Kidney (tissue), 14 donors: ENCODE data around the gene STARD5. TPM values are rescaled to one million over a fixed set of nuclear protein-coding genes. Genes with fewer than 3 reads are reported as not detected.
A peak's percentile ranks its signal among the peaks of the same experiment; 100 is the strongest.
"Not testable (repeated sequence)": the region's sequence is repeated elsewhere in the genome, so short reads cannot be mapped to it uniquely, and the experiment has no call there.

Experiments
- DNase-seq, 5 donors: peaks; one replicate each; pipeline ENCODE4 v3.0.0-alpha.2; 2013 to 2020
- FAIRE-seq: peaks from 2 replicates; lab custom pipeline; 2012; peaks lifted over from hg19 to GRCh38; lab: Jason Lieb, UNC
- H3K27ac ChIP-seq, 2 donors: one replicate each; pipeline ENCODE4 v1.7.0; 2013; ENCODE audit warnings: low read depth in 2 of 2, low read length in 2 of 2, inconsistent platforms in 1 of 2
- H3K27me3 ChIP-seq: one replicate; pipeline ENCODE4 v1.7.1; 2013; ENCODE audit warnings: low read length, inconsistent platforms; ENCODE audit not compliant: control insufficient read depth, insufficient read depth
- H3K36me3 ChIP-seq, 3 donors: one replicate each; pipeline versions ENCODE4 v1.7.0 to v1.7.1; 2013; ENCODE audit warnings: low read length in 3 of 3, control low read depth in 1 of 3, inconsistent platforms in 1 of 3; ENCODE audit not compliant: insufficient read depth in 3 of 3, control insufficient read depth in 2 of 3
- H3K4me1 ChIP-seq, 3 donors: one replicate each; pipeline versions ENCODE4 v1.7.0 to v1.7.1; 2013; ENCODE audit warnings: low read length in 3 of 3, inconsistent platforms in 1 of 3, low read depth in 1 of 3; ENCODE audit not compliant: control insufficient read depth in 2 of 3, insufficient read depth in 2 of 3
- H3K4me3 ChIP-seq, 3 donors: one replicate each; pipeline versions ENCODE4 v1.7.0 to v1.8.1; 2013; ENCODE audit warnings: low read length in 3 of 3, control low read depth in 1 of 3, inconsistent platforms in 1 of 3
- H3K9ac ChIP-seq, 3 donors: one replicate each; pipeline versions ENCODE4 v1.7.0 to v1.7.1; 2013; ENCODE audit warnings: low read length in 3 of 3, control low read depth in 1 of 3, inconsistent platforms in 1 of 3
- H3K9me3 ChIP-seq, 3 donors: one replicate each; pipeline versions ENCODE4 v1.7.0 to v1.7.1; 2013; ENCODE audit warnings: low read length in 3 of 3, control low read depth in 1 of 3, inconsistent platforms in 1 of 3; ENCODE audit not compliant: control insufficient read depth in 2 of 3, insufficient read depth in 1 of 3
- CTCF ChIP-seq: IDR thresholded peaks from 3 replicates; pipeline ENCODE4 v1.5.1; 2012; ENCODE audit warnings: mild to moderate bottlenecking, moderate library complexity, borderline replicate concordance; ENCODE audit not compliant: insufficient read depth; ENCODE audit errors: extremely low read depth
- intact Hi-C: fragments of 100-400 bp; cut with DNase I; formaldehyde crosslinking; loops from one replicate; pipeline ENCODE4 v1.11.1; 2022
- polyA plus RNA-seq: library from polyadenylated mRNA; stranded (reverse); fragments of 350-450 nt; fragmentation: Illumina TruSeq; extraction: RNeasy Lipid Tissue Mini Kit (QIAGEN cat#74804); gene quantifications from one replicate; pipeline ENCODE4 v1.2.3, GENCODE V29; 2014; ENCODE audit warnings: low read depth, low replicate concordance; ENCODE audit not compliant: insufficient read depth
- total RNA-seq: library from RNA; stranded (reverse); fragmentation: NEBNext Ultra II Directional; extraction: Animal tissue kit (Norgen Biotek cat#: 25700); gene quantifications from one replicate; pipeline ENCODE4 v1.2.1, GENCODE V29; 2021
- donor health status: control.
- donor health status: control.
- donor health status: control.
- donor health status: control.
- donor health status: control.
- donor health status: DM: yes; HTN: yes; CAD: no.
- donor health status: Normal renal cell carcinoma (clear cell type).

Gene STARD5
- total and polyA plus RNA-seq, 2 donors from 2014 or later = 3.2 to 4.1 TPM

- Histone ChIP-seq H3K4me1 (no peaks in the 10 kb centered on the region), H3K27ac (no peak overlapping the region), H3K9me3 (no peaks in the 10 kb centered on the region), H3K9ac (no peak overlapping the region), H3K36me3 (no peaks in the 10 kb centered on the region), H3K4me3 (no peak overlapping the region), H3K27me3 (no peaks in the 10 kb centered on the region)
- no peak for DNase-seq
- FAIRE-seq = no peak
- no peak for TF ChIP-seq CTCF
- intact Hi-C loops = loop anchor here (10.0 kb wide), 1 partner anchor 50 kb away; no protein-coding TSS in a partner anchor
Observed at GRCh38 chr15:81334768-81335435, 11.0 kb upstream of the STARD5 start.

- no peak overlapping the region for H3K9ac ChIP-seq
- no peaks in the 10 kb centered on the region for H3K4me1 ChIP-seq
- H3K27me3 ChIP-seq = no peaks in the 10 kb centered on the region
- no peak overlapping the region for H3K4me3 ChIP-seq
- TF ChIP-seq CTCF = no peak
- no peak for DNase-seq
- FAIRE-seq = no peak
- H3K36me3 ChIP-seq = no peaks in the 10 kb centered on the region
- intact Hi-C loops = loop anchor here (10.0 kb wide), 1 partner anchor 49 kb away; no protein-coding TSS in a partner anchor
- H3K9me3 ChIP-seq = no peaks in the 10 kb centered on the region
- no peak overlapping the region for H3K27ac ChIP-seq
Observed at GRCh38 chr15:81333363-81333762, 9.4 kb upstream of the STARD5 start.

GRCh38 chr15:81332326-81332725 lies 8.4 kb upstream of the STARD5 start:
- H3K9me3 ChIP-seq = no peaks in the 10 kb centered on the region
- no peaks in the 10 kb centered on the region for H3K27me3 ChIP-seq
- no peak for TF ChIP-seq CTCF
- intact Hi-C loops = loop anchor here (10.0 kb wide), 1 partner anchor 48 kb away; no protein-coding TSS in a partner anchor
- no peak for FAIRE-seq
- no peak overlapping the region for H3K27ac ChIP-seq
- H3K4me3 ChIP-seq = no peak overlapping the region
- DNase-seq = no peak
- no peak overlapping the region for H3K9ac ChIP-seq
- no peaks in the 10 kb centered on the region for H3K36me3 ChIP-seq
- no peaks in the 10 kb centered on the region for H3K4me1 ChIP-seq

GRCh38 chr15:81331600-81331999 lies 7.7 kb upstream of the STARD5 start:
- intact Hi-C loops = loop anchor here (10.0 kb wide), 1 partner anchor 47 kb away; no protein-coding TSS in a partner anchor
- Histone ChIP-seq H3K36me3 (no peaks in the 10 kb centered on the region), H3K9me3 (no peaks in the 10 kb centered on the region), H3K27ac (no peak overlapping the region), H3K4me1 (no peaks in the 10 kb centered on the region), H3K27me3 (no peaks in the 10 kb centered on the region), H3K9ac (no peak overlapping the region), H3K4me3 (no peak overlapping the region)
- DNase-seq (no peak), FAIRE-seq (no peak)
- TF ChIP-seq CTCF = no peak

- not testable (repeated sequence) for H3K27me3 ChIP-seq, H3K9ac ChIP-seq, H3K4me3 ChIP-seq, FAIRE-seq, H3K27ac ChIP-seq, H3K9me3 ChIP-seq, H3K36me3 ChIP-seq, H3K4me1 ChIP-seq
- intact Hi-C loops = loop anchor here (10.0 kb wide), 1 partner anchor 46 kb away; no protein-coding TSS in a partner anchor
- peak in 2 of 5 donors; percentile 19 to 37 for DNase-seq
Observed at GRCh38 chr15:81331141-81331540, 7.2 kb upstream of the STARD5 start.
